GM12878 (cell line): ENCODE data around the gene NKAIN2. TPM values are rescaled to one million over a fixed set of nuclear protein-coding genes. Genes with fewer than 3 reads are reported as not detected.

ENCODE experiments used
- ATAC-seq: fragments of 200-7000 bp; cut with Tn5 transposase; 3 replicates; pipeline ENCODE4 v1.9.1; 2020; ENCODE audit warnings: mild to moderate bottlenecking, moderate library complexity
- BruUV-seq: library from RNA; stranded (reverse); fragments of 400-500 nt; replicated peaks from 2 replicates; lab custom pipeline; 2021; lab: Mats Ljungman, UMichigan
- CTCF ChIA-PET: fragments of 300-600 bp; sonication (Branson Sonifier 250); formaldehyde crosslinking; extraction: SDS; loops from one replicate; lab custom pipeline; 2021; ENCODE audit warnings: inconsistent platforms; lab: Yijun Ruan, JAX
- POLR2A ChIA-PET: fragments of 350-600 bp; formaldehyde crosslinking; extraction: SDS; loops from one replicate; lab custom pipeline; 2021; ENCODE audit warnings: inconsistent platforms; lab: Charles Lee
- RAD21 ChIA-PET: fragments of 300-600 bp; sonication (Branson Sonifier 250); formaldehyde crosslinking; loops from one replicate; lab custom pipeline; 2023; ENCODE audit warnings: antibody characterized with exemption; ENCODE audit not compliant: unreplicated experiment; lab: Charles Lee
- SMC1A ChIA-PET: fragments of 300-600 bp; sonication (Branson Sonifier 250); formaldehyde crosslinking; loops from one replicate; lab custom pipeline; 2023; ENCODE audit not compliant: unreplicated experiment, uncharacterized antibody; lab: Charles Lee
- DNase-seq: peaks from one replicate; pipeline ENCODE4 v3.0.0-alpha.2; 2011; ENCODE audit warnings: low read depth, low spot score
- FAIRE-seq: peaks from 3 replicates; lab custom pipeline; 2011; peaks lifted over from hg19 to GRCh38; lab: Jason Lieb, UNC
- H2AFZ ChIP-seq: 2 replicates; pipeline ENCODE4 v1.6.0; 2011; ENCODE audit warnings: low read depth, low read length, control low read depth; ENCODE audit not compliant: control insufficient read depth
- H3K27ac ChIP-seq: 2 replicates; pipeline ENCODE4 v1.5.1; 2011; ENCODE audit warnings: control low read depth; ENCODE audit not compliant: control insufficient read depth, insufficient read depth
- H3K27me3 ChIP-seq, 2 experiments: replicated peaks in 1 of 2; 2 replicates each; pipeline versions ENCODE4 v1.6.0 to v1.6.1; 2011; ENCODE audit warnings: low read length in 1 of 2; ENCODE audit not compliant: control insufficient read depth in 2 of 2, insufficient read depth in 2 of 2
- H3K36me3 ChIP-seq, 2 experiments: 2 replicates each; pipeline ENCODE4 v1.5.1; 2011; ENCODE audit warnings: low read length in 1 of 2; ENCODE audit not compliant: control insufficient read depth in 2 of 2, insufficient read depth in 2 of 2
- H3K4me1 ChIP-seq: 2 replicates; pipeline ENCODE4 v1.6.1; 2011; ENCODE audit warnings: mild to moderate bottlenecking, low read length, moderate library complexity, mixed read lengths; ENCODE audit not compliant: control insufficient read depth, insufficient read depth
- H3K4me2 ChIP-seq: 2 replicates; pipeline ENCODE4 v1.6.0; 2011; ENCODE audit warnings: control low read depth; ENCODE audit not compliant: control insufficient read depth, insufficient read depth
- H3K4me3 ChIP-seq: fragments of 200-600 bp; sonication (generic); 2 replicates; pipeline ENCODE4 v1.5.1; 2016
- H3K79me2 ChIP-seq: 2 replicates; pipeline ENCODE4 v1.6.0; 2011; ENCODE audit warnings: low read length; ENCODE audit not compliant: control insufficient read depth, insufficient read depth
- H3K9ac ChIP-seq: 2 replicates; pipeline ENCODE4 v1.8.0; 2011; ENCODE audit warnings: low read length, control low read depth, mixed read lengths; ENCODE audit not compliant: control insufficient read depth, insufficient read depth
- H3K9me3 ChIP-seq: replicated peaks from 3 replicates; pipeline ENCODE4 v1.5.1; 2011; ENCODE audit warnings: mild to moderate bottlenecking, low read length; ENCODE audit not compliant: control insufficient read depth, insufficient read depth
- H4K20me1 ChIP-seq: 2 replicates; pipeline ENCODE4 v1.6.0; 2011; ENCODE audit not compliant: control insufficient read depth, insufficient read depth
- CBX3 ChIP-seq: fragments of 200-600 bp; sonication (generic); IDR thresholded peaks from 2 replicates; pipeline ENCODE4 v1.6.1; 2016; ENCODE audit warnings: low read depth, borderline replicate concordance
- LARP7 ChIP-seq: fragments of 450-650 bp; IDR thresholded peaks from 2 replicates; pipeline ENCODE4 v1.6.1; 2017; ENCODE audit warnings: mild to moderate bottlenecking
- MEF2A ChIP-seq: IDR thresholded peaks from 2 replicates; pipeline ENCODE4 v1.6.1; 2011; ENCODE audit warnings: low read depth, mild to moderate bottlenecking, low read length, moderate library complexity; ENCODE audit not compliant: insufficient read depth
- NR2C2 ChIP-seq: IDR thresholded peaks from 2 replicates; pipeline ENCODE4 v1.6.1; 2011; ENCODE audit warnings: borderline replicate concordance, low read depth; ENCODE audit not compliant: control insufficient read depth, insufficient read length
- ZNF207 ChIP-seq: fragments of 450-650 bp; IDR thresholded peaks from 2 replicates; pipeline ENCODE4 v1.6.1; 2014; ENCODE audit warnings: antibody characterized with exemption, mild to moderate bottlenecking, borderline replicate concordance
- WGBS: methylation state at CpG from one replicate; pipeline ENCODE4 v1.1.6; 2016; ENCODE audit warnings: low lambda C conversion rate; ENCODE audit not compliant: insufficient replicate concordance, insufficient coverage; ENCODE audit errors: missing lambda C conversion rate; 5-methylcytosine and 5-hydroxymethylcytosine counted together
- in situ Hi-C: fragments of 300-500 bp; cut with MboI; formaldehyde crosslinking; loops from 9 replicates; pipeline ENCODE4 v1.14.3; 2018; ENCODE audit warnings: mixed read lengths
- intact Hi-C: fragments of 100-400 bp; cut with micrococcal nuclease; formaldehyde crosslinking; loops from one replicate; pipeline ENCODE4 v1.14.2; 2022; ENCODE audit not compliant: unreplicated experiment
- polyA plus RNA-seq, 11 experiments: library from polyadenylated mRNA; depleted of rRNA in 4 of 11; unstranded in 6 of 11; stranded (reverse) in 5 of 11; fragments of >200 nt; fragmentation: Nextera tagmentation in 4 of 11; fragmentation: Illumina TruSeq in 1 of 11; extraction: Ambion mirVana in 4 of 11; extraction: Trizol in 1 of 11; gene quantifications; 1 replicate in 1 of 11; 2 replicates in 10 of 11; pipeline versions ENCODE4 v1.2.1 to v1.2.3, GENCODE V29; 2011 to 2016; ENCODE audit warnings: inconsistent platforms in 2 of 11, missing spikeins in 2 of 11, low read depth in 1 of 11
- total RNA-seq, 4 experiments: library from RNA; depleted of rRNA in 3 of 4; stranded (reverse); fragments of >200 nt in 3 of 4; fragmentation: Illumina TruSeq in 1 of 4; extraction: Trizol in 1 of 4; gene quantifications; 2 replicates each; pipeline versions ENCODE4 v1.2.1 to v1.2.3, GENCODE V29; 2013 to 2021
- TF ChIP-seq, protein P1 (sequence below): fragments of 450-650 bp; formaldehyde crosslinking; IDR thresholded peaks from 2 replicates; pipeline ENCODE4 v1.4.0; 2022; ENCODE audit warnings: mild to moderate bottlenecking, moderate library complexity
- TF ChIP-seq, protein P2 (sequence below): IDR thresholded peaks from 2 replicates; pipeline ENCODE4 v1.6.1; 2012; ENCODE audit warnings: low read depth, low read length, improper control_type of control experiment
- TF ChIP-seq, protein P3 (sequence below): fragments of 450-650 bp; IDR thresholded peaks from 2 replicates; pipeline ENCODE4 v1.6.1; 2016; ENCODE audit warnings: mild to moderate bottlenecking

The NKAIN2 gene
- total and polyA plus RNA-seq, 10 of the 15 experiments (the other 5 are each of a cell fraction or from before 2014, with no cell fraction given), result not detected

DNA sequence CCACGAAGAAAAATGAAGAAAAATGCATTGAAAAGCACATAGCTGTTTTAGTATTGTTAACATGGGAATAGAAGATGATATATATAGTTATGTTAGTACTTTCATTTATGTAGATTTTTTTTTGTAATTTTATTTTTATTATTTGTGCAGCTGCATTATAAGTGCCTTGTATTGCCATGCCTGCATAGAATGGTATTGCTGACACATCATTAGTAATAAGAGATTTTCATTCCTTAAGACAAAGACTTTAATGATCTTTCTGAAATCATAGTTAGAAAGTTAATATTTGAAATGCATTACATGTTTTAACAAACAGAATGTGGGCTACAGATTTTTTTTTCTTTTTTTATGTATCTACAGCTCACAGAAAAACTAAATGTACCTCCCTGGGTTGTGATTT lies 506.5 kb downstream of the NKAIN2 start:
- POLR2A ChIA-PET, result no interaction called here
- in situ Hi-C loops, result no loop called here
- intact Hi-C loops, result no loop called here
- Histone ChIP-seq H3K9ac (no peak overlapping the region), H3K36me3 (no peaks in the 10 kb centered on the region), H3K79me2 (no peaks in the 10 kb centered on the region), H3K4me3 (no peak overlapping the region), H3K4me2 (no peak overlapping the region), H3K27ac (no peak overlapping the region), H3K9me3 (no peaks in the 10 kb centered on the region), H4K20me1 (no peaks in the 10 kb centered on the region), H2AFZ (no peak overlapping the region), H3K4me1 (no peaks in the 10 kb centered on the region), H3K27me3 (no peaks in the 10 kb centered on the region)
- SMC1A ChIA-PET, result interaction anchor here (0.9 kb wide), 1 partner anchor 19 kb away, joined by 3 read pairs; no protein-coding TSS in a partner anchor
- CTCF ChIA-PET, result no interaction called here
- WGBS, result 0% methylated on average over 1 of the region's 1 CpG
- RAD21 ChIA-PET, result no interaction called here
- BruUV-seq, result no TSS peak
- TF ChIP-seq, protein P1, sequence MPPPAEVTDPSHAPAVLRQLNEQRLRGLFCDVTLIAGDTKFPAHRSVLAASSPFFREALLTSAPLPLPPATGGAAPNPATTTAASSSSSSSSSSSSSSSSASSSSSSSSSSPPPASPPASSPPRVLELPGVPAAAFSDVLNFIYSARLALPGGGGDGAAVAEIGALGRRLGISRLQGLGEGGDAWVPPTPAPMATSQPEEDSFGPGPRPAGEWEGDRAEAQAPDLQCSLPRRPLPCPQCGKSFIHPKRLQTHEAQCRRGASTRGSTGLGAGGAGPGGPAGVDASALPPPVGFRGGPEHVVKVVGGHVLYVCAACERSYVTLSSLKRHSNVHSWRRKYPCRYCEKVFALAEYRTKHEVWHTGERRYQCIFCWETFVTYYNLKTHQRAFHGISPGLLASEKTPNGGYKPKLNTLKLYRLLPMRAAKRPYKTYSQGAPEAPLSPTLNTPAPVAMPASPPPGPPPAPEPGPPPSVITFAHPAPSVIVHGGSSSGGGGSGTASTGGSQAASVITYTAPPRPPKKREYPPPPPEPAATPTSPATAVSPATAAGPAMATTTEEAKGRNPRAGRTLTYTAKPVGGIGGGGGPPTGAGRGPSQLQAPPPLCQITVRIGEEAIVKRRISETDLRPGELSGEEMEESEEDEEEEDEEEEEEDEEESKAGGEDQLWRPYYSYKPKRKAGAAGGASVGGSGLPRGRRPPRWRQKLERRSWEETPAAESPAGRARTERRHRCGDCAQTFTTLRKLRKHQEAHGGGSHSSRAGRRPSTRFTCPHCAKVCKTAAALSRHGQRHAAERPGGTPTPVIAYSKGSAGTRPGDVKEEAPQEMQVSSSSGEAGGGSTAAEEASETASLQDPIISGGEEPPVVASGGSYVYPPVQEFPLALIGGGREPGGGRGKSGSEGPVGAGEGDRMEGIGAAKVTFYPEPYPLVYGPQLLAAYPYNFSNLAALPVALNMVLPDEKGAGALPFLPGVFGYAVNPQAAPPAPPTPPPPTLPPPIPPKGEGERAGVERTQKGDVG (CRISPR knock-in tag), result no peak
- no peak for TF ChIP-seq LARP7
- FAIRE-seq (no peak), ATAC-seq (no peak), DNase-seq (no peak)

DNA sequence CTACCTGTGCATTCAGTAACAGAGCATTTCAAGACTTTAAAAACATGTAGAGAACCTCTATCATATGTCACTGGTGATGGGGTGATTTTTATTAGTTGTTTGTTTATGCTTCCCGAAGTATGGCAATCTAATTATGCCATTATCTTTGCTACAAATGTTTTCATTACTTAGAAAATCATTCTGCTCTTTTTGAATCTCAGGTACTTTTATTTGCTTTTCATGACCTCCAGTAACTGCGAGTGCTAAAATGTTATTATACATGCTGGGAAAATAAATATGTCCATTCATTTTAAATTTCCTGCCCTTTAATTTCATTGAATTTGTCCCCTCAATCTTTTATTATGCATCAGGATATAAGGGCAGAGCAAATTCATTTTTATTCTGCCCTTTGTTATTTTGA lies 515.7 kb downstream of the NKAIN2 start:
- Histone ChIP-seq H4K20me1 (no peaks in the 10 kb centered on the region), H3K36me3 (no peaks in the 10 kb centered on the region), H3K4me1 (no peaks in the 10 kb centered on the region), H3K4me3 (no peak overlapping the region), H3K27ac (no peak overlapping the region), H3K27me3 (no peaks in the 10 kb centered on the region), H2AFZ (no peak overlapping the region), H3K9ac (no peak overlapping the region), H3K79me2 (no peaks in the 10 kb centered on the region), H3K4me2 (no peak overlapping the region), H3K9me3 (no peaks in the 10 kb centered on the region)
- no TSS peak for BruUV-seq
- intact Hi-C loops, result no loop called here
- in situ Hi-C loops, result no loop called here
- no peak for DNase-seq
- ChIA-PET CTCF (no interaction called here), SMC1A (interaction anchor here (1.0 kb wide), 1 partner anchor 32 kb away, joined by 4 read pairs; no protein-coding TSS in a partner anchor), RAD21 (no interaction called here), POLR2A (no interaction called here)
- no peak for FAIRE-seq
- ATAC-seq, result no peak
- 15% methylated on average over 2 of the region's 2 CpGs for WGBS
- TF ChIP-seq NR2C2 (no peak), CBX3 (no peak), MEF2A (no peak), ZNF207 (no peak)
- TF ChIP-seq, protein P2, sequence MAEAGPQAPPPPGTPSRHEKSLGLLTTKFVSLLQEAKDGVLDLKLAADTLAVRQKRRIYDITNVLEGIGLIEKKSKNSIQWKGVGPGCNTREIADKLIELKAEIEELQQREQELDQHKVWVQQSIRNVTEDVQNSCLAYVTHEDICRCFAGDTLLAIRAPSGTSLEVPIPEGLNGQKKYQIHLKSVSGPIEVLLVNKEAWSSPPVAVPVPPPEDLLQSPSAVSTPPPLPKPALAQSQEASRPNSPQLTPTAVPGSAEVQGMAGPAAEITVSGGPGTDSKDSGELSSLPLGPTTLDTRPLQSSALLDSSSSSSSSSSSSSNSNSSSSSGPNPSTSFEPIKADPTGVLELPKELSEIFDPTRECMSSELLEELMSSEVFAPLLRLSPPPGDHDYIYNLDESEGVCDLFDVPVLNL, result no peak
- TF ChIP-seq, protein P3, sequence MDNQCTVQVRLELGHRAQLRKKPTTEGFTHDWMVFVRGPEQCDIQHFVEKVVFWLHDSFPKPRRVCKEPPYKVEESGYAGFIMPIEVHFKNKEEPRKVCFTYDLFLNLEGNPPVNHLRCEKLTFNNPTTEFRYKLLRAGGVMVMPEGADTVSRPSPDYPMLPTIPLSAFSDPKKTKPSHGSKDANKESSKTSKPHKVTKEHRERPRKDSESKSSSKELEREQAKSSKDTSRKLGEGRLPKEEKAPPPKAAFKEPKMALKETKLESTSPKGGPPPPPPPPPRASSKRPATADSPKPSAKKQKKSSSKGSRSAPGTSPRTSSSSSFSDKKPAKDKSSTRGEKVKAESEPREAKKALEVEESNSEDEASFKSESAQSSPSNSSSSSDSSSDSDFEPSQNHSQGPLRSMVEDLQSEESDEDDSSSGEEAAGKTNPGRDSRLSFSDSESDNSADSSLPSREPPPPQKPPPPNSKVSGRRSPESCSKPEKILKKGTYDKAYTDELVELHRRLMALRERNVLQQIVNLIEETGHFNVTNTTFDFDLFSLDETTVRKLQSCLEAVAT, result no peak
